Measurements from ENCODE around the gene SAMMSON.

- TF ChIP-seq CTCF (IDR thresholded peaks at IDR 0.05) (no peak), POLR2A (IDR thresholded peaks at IDR 0.05) (no peak), POLR2AphosphoS5 (IDR thresholded peaks at IDR 0.05) (no peak)
Measured at GRCh38 chr3:69993757-69994156, 5.8 kb upstream of the SAMMSON start.
